K562 (cell line): ENCODE measurements around the gene RAB26. TPM values are rescaled to one million over a fixed set of nuclear protein-coding genes. Genes with fewer than 3 reads are reported as not detected.
A peak's percentile ranks its signal among the peaks of the same experiment; 100 is the strongest.

Experiments used
- MAFG ChIP-seq: fragments of 450-650 bp; conservative IDR thresholded peaks from 2 replicates; pipeline ENCODE4 v1.6.1; 2016; ENCODE audit warnings: missing genetic modification characterization, missing compliant biosample characterization
- RREB1 ChIP-seq: fragments of 250-450 bp; sonication (Bioruptor Pico); IDR thresholded peaks from 2 replicates; pipeline ENCODE4 v1.4.0; 2020
- polyA plus RNA-seq, 8 experiments: library from polyadenylated mRNA; depleted of rRNA in 4 of 8; stranded (reverse) in 5 of 8; unstranded in 3 of 8; fragments of >200 nt; fragmentation: Nextera tagmentation in 2 of 8; fragmentation: Illumina TruSeq in 1 of 8; extraction: Ambion mirVana in 2 of 8; extraction: Trizol in 1 of 8; gene quantifications; 2 replicates each; pipeline versions ENCODE4 v1.2.1 to v1.2.3, GENCODE V29; 2011 to 2014; ENCODE audit warnings: inconsistent platforms in 1 of 8, missing spikeins in 1 of 8
- total RNA-seq, 7 experiments: library from RNA; depleted of rRNA in 6 of 7; stranded (reverse); fragments of >200 nt in 6 of 7; fragmentation: Illumina TruSeq in 2 of 7; extraction: Trizol in 2 of 7; gene quantifications; 2 replicates each; pipeline versions ENCODE4 v1.2.1 to v1.2.3, GENCODE V29; 2011 to 2021; ENCODE audit warnings: low replicate concordance in 1 of 7
- TF ChIP-seq, protein P1 (sequence below): fragments of 450-650 bp; IDR thresholded peaks from 2 replicates; pipeline ENCODE4 v1.6.1; 2016; ENCODE audit warnings: mild to moderate bottlenecking, moderate library complexity
- TF ChIP-seq, protein P2 (sequence below): fragments of 200-800 bp; sonication (Bioruptor generic); IDR thresholded peaks from 2 replicates; pipeline ENCODE4 v1.6.1; 2017; ENCODE audit warnings: missing genetic modification characterization, missing compliant biosample characterization
- TF ChIP-seq, protein P3 (sequence below): fragments of 450-650 bp; formaldehyde crosslinking; IDR thresholded peaks from 2 replicates; pipeline ENCODE4 v1.4.0; 2022; ENCODE audit warnings: missing genetic modification characterization

RAB26 gene
- total and polyA plus RNA-seq, 9 of the 15 experiments (the other 6 are each of a cell fraction or from before 2014, with no cell fraction given): 0.25 to 6.1 (median 2.1) TPM

- TF ChIP-seq, protein P1, sequence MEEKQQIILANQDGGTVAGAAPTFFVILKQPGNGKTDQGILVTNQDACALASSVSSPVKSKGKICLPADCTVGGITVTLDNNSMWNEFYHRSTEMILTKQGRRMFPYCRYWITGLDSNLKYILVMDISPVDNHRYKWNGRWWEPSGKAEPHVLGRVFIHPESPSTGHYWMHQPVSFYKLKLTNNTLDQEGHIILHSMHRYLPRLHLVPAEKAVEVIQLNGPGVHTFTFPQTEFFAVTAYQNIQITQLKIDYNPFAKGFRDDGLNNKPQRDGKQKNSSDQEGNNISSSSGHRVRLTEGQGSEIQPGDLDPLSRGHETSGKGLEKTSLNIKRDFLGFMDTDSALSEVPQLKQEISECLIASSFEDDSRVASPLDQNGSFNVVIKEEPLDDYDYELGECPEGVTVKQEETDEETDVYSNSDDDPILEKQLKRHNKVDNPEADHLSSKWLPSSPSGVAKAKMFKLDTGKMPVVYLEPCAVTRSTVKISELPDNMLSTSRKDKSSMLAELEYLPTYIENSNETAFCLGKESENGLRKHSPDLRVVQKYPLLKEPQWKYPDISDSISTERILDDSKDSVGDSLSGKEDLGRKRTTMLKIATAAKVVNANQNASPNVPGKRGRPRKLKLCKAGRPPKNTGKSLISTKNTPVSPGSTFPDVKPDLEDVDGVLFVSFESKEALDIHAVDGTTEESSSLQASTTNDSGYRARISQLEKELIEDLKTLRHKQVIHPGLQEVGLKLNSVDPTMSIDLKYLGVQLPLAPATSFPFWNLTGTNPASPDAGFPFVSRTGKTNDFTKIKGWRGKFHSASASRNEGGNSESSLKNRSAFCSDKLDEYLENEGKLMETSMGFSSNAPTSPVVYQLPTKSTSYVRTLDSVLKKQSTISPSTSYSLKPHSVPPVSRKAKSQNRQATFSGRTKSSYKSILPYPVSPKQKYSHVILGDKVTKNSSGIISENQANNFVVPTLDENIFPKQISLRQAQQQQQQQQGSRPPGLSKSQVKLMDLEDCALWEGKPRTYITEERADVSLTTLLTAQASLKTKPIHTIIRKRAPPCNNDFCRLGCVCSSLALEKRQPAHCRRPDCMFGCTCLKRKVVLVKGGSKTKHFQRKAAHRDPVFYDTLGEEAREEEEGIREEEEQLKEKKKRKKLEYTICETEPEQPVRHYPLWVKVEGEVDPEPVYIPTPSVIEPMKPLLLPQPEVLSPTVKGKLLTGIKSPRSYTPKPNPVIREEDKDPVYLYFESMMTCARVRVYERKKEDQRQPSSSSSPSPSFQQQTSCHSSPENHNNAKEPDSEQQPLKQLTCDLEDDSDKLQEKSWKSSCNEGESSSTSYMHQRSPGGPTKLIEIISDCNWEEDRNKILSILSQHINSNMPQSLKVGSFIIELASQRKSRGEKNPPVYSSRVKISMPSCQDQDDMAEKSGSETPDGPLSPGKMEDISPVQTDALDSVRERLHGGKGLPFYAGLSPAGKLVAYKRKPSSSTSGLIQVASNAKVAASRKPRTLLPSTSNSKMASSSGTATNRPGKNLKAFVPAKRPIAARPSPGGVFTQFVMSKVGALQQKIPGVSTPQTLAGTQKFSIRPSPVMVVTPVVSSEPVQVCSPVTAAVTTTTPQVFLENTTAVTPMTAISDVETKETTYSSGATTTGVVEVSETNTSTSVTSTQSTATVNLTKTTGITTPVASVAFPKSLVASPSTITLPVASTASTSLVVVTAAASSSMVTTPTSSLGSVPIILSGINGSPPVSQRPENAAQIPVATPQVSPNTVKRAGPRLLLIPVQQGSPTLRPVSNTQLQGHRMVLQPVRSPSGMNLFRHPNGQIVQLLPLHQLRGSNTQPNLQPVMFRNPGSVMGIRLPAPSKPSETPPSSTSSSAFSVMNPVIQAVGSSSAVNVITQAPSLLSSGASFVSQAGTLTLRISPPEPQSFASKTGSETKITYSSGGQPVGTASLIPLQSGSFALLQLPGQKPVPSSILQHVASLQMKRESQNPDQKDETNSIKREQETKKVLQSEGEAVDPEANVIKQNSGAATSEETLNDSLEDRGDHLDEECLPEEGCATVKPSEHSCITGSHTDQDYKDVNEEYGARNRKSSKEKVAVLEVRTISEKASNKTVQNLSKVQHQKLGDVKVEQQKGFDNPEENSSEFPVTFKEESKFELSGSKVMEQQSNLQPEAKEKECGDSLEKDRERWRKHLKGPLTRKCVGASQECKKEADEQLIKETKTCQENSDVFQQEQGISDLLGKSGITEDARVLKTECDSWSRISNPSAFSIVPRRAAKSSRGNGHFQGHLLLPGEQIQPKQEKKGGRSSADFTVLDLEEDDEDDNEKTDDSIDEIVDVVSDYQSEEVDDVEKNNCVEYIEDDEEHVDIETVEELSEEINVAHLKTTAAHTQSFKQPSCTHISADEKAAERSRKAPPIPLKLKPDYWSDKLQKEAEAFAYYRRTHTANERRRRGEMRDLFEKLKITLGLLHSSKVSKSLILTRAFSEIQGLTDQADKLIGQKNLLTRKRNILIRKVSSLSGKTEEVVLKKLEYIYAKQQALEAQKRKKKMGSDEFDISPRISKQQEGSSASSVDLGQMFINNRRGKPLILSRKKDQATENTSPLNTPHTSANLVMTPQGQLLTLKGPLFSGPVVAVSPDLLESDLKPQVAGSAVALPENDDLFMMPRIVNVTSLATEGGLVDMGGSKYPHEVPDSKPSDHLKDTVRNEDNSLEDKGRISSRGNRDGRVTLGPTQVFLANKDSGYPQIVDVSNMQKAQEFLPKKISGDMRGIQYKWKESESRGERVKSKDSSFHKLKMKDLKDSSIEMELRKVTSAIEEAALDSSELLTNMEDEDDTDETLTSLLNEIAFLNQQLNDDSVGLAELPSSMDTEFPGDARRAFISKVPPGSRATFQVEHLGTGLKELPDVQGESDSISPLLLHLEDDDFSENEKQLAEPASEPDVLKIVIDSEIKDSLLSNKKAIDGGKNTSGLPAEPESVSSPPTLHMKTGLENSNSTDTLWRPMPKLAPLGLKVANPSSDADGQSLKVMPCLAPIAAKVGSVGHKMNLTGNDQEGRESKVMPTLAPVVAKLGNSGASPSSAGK: peak; percentile 57
- TF ChIP-seq, protein P2, sequence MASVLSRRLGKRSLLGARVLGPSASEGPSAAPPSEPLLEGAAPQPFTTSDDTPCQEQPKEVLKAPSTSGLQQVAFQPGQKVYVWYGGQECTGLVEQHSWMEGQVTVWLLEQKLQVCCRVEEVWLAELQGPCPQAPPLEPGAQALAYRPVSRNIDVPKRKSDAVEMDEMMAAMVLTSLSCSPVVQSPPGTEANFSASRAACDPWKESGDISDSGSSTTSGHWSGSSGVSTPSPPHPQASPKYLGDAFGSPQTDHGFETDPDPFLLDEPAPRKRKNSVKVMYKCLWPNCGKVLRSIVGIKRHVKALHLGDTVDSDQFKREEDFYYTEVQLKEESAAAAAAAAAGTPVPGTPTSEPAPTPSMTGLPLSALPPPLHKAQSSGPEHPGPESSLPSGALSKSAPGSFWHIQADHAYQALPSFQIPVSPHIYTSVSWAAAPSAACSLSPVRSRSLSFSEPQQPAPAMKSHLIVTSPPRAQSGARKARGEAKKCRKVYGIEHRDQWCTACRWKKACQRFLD (CRISPR knock-in tag): 0 out of 2 replicates have a peak, but pooled peaks have one; percentile 8
- TF ChIP-seq RREB1 (CRISPR knock-in tag): no peak
- TF ChIP-seq MAFG: no peak
- TF ChIP-seq, protein P3, sequence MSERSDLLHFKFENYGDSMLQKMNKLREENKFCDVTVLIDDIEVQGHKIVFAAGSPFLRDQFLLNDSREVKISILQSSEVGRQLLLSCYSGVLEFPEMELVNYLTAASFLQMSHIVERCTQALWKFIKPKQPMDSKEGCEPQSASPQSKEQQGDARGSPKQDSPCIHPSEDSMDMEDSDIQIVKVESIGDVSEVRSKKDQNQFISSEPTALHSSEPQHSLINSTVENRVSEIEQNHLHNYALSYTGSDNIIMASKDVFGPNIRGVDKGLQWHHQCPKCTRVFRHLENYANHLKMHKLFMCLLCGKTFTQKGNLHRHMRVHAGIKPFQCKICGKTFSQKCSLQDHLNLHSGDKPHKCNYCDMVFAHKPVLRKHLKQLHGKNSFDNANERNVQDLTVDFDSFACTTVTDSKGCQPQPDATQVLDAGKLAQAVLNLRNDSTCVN (CRISPR knock-in tag): no peak
Observed at GRCh38 chr16:2152695-2153506, 4.5 kb downstream of the RAB26 start (continued).
